ENCODE measurements around the gene TRIM25. TPM values are rescaled to one million over a fixed set of nuclear protein-coding genes. Genes with fewer than 3 reads are reported as not detected.

TRIM25 gene
- polyA plus RNA-seq, 3 donors, result 29.8 to 46.6 (median 35.1) TPM

- no peak for DNase-seq
Observed at GRCh38 chr17:56876766-56877179, 37.1 kb downstream of the TRIM25 start.

- no peak for DNase-seq
Observed at GRCh38 chr17:56870081-56870651, 43.7 kb downstream of the TRIM25 start.

- DNase-seq, result no peak
Observed at GRCh38 chr17:56868716-56869115, 45.1 kb downstream of the TRIM25 start.

- DNase-seq, result no peak
Observed at GRCh38 chr17:56867948-56868376, 45.9 kb downstream of the TRIM25 start.

- no peak for DNase-seq
Observed at GRCh38 chr17:56866496-56866895, 47.4 kb downstream of the TRIM25 start.

- DNase-seq, result no peak
Observed at GRCh38 chr17:56866076-56866475, 47.8 kb downstream of the TRIM25 start.

- no peak for DNase-seq
Observed at GRCh38 chr17:56863974-56864373, 49.9 kb downstream of the TRIM25 start.

- no peak for DNase-seq
Observed at GRCh38 chr17:56861899-56862298, 52.0 kb downstream of the TRIM25 start.

- DNase-seq, result no peak
Observed at GRCh38 chr17:56851008-56851407, 62.8 kb downstream of the TRIM25 start.

GRCh38 chr17:56850591-56850990, 63.3 kb downstream of the TRIM25 start:
- DNase-seq, result no peak

GRCh38 chr17:56849131-56849530, 64.7 kb downstream of the TRIM25 start:
- no peak for DNase-seq

GRCh38 chr17:56847106-56847505, 66.7 kb downstream of the TRIM25 start:
- no peak for DNase-seq

- no peak for DNase-seq
Observed at GRCh38 chr17:56845934-56846333, 67.9 kb downstream of the TRIM25 start.

GRCh38 chr17:56842577-56842976, 71.3 kb downstream of the TRIM25 start:
- DNase-seq, result no peak

- DNase-seq, result no peak
Observed at GRCh38 chr17:56838687-56839086, 75.2 kb downstream of the TRIM25 start.

Other genes starting within 250 kb of the TRIM25 start
- 1 to 10 TPM; 1.3 to 2.0 (median 1.4) TPM for gene C17orf67, start 80.1 kb downstream of the TRIM25 start, polyA plus RNA-seq (ENCODE audit: insufficient read length in 3 of 3)
- gene DGKE, start 79.9 kb downstream of the TRIM25 start, polyA plus RNA-seq (ENCODE audit: insufficient read length in 3 of 3), result 1 to 10 TPM; 2.6 to 7.1 (median 7.0) TPM
- gene COIL, start 47.0 kb upstream of the TRIM25 start, polyA plus RNA-seq (ENCODE audit: insufficient read length in 3 of 3), result 10 to 100 TPM; 28.4 to 30.3 (median 30.2) TPM
- gene SCPEP1, start 64.1 kb upstream of the TRIM25 start, polyA plus RNA-seq (ENCODE audit: insufficient read length in 3 of 3), result 100 to 1,000 TPM in 1 of 3 donors, 10 to 100 TPM in 2; 81.0 to 110 (median 88.5) TPM
- gene AKAP1, start 171.2 kb upstream of the TRIM25 start, polyA plus RNA-seq (ENCODE audit: insufficient read length in 3 of 3), result 10 to 100 TPM; 36.0 to 40.5 (median 39.5) TPM